ENCODE results near the gene RBM5.

DNA sequence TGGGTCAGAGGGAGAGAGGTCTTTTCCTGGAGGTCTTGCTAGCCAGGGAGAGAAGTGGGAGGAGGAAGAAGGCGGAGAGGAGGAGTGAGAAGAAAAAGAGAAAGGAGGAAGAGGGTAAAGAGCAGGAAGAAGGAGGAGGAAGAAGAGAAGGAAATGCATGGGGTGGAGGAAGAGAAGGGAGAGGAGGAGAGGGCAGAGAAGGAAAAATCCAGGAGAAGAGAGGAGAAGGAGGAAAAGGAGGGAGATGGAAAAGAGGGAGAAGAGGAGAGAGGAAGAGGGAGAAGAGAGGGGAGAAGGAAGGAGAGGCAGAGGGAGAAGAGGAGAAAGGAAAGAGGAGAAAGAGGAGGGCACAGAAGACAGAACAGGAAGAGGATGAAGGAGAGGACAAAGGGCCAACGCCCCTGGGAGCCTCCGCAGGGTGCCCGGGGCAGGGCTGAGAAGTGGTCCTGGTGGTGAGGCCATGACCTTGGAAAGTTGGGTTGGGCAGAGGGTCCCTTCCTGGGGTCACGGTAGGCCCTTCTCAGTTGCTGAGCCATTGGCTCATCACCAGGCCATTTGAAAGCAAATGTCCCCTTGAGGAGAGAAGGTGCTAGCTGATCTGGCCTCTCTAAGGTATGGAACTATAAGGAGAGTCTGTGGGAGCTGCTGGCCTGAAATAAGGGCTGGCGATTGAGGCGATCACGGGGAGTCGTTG is 65.2 kb downstream of the RBM5 start:
- TF ChIP-seq POLR2A (IDR thresholded peaks at IDR 0.05; ENCODE audit: low read depth, low read length) (no peak), POLR2AphosphoS5 (IDR thresholded peaks at IDR 0.05; ENCODE audit: low read depth, low read length) (no peak), SPI1 (IDR thresholded peaks at IDR 0.05; ENCODE audit: low read depth, low read length) (no peak), TAF1 (IDR thresholded peaks at IDR 0.05; ENCODE audit: low read depth, low read length) (no peak)

Data from GM12891 (cell line).